WTC11 (cell line): Measurements from ENCODE around the gene GRID2. TPM values are rescaled to one million over a fixed set of nuclear protein-coding genes. Genes with fewer than 3 reads are reported as not detected.

Source experiments
- ATAC-seq: fragments of 200-7000 bp; cut with Tn5 transposase; 2 replicates; pipeline ENCODE4 v1.10.0; 2021; ENCODE audit warnings: mild to moderate bottlenecking, moderate library complexity
- CTCF ChIA-PET: fragments of 300-600 bp; sonication (Branson Sonifier 250); formaldehyde crosslinking; loops from one replicate; lab custom pipeline; 2021; ENCODE audit warnings: antibody characterized with exemption; lab: Charles Lee
- POLR2A ChIA-PET: fragments of 350-600 bp; sonication (Branson Sonifier 250); formaldehyde crosslinking; loops from one replicate; lab custom pipeline; 2021; ENCODE audit warnings: antibody characterized with exemption; lab: Charles Lee
- DNase-seq: peaks from one replicate; pipeline ENCODE4 v3.0.0; 2021; ENCODE audit warnings: low spot score
- H3K27ac Mint-ChIP-seq: 2 replicates; pipeline ENCODE4 v1.8.0; 2021; ENCODE audit warnings: mixed read lengths
- H3K27me3 Mint-ChIP-seq: 2 replicates; pipeline ENCODE4 v1.8.0; 2021; ENCODE audit warnings: low read depth, mild to moderate bottlenecking, moderate library complexity, mixed read lengths
- H3K36me3 Mint-ChIP-seq: 2 replicates; pipeline ENCODE4 v1.8.0; 2021; ENCODE audit warnings: mixed read lengths
- H3K4me1 Mint-ChIP-seq: 2 replicates; pipeline ENCODE4 v1.8.0; 2022; ENCODE audit warnings: mixed read lengths
- H3K4me3 Mint-ChIP-seq: 2 replicates; pipeline ENCODE4 v1.8.0; 2021; ENCODE audit warnings: mild to moderate bottlenecking, moderate library complexity, mixed read lengths
- H3K9me3 Mint-ChIP-seq: 2 replicates; pipeline ENCODE4 v1.8.0; 2021; ENCODE audit warnings: mixed read lengths
- ARID4B ChIP-seq: sonication (generic); formaldehyde crosslinking; IDR thresholded peaks from 2 replicates; pipeline ENCODE4 v1.8.0; 2023; ENCODE audit warnings: missing genetic modification reagents, mild to moderate bottlenecking, borderline replicate concordance
- ATF2 ChIP-seq: sonication (generic); formaldehyde crosslinking; IDR thresholded peaks from 2 replicates; pipeline ENCODE4 v1.8.1; 2022; ENCODE audit warnings: low read depth, missing genetic modification reagents, borderline replicate concordance
- CREB1 ChIP-seq: sonication (generic); formaldehyde crosslinking; IDR thresholded peaks from 2 replicates; pipeline ENCODE4 v1.8.0; 2023; ENCODE audit warnings: mild to moderate bottlenecking, missing genetic modification reagents
- EMX1 ChIP-seq: fragments of 250-450 bp; sonication (Bioruptor Pico); IDR thresholded peaks from 2 replicates; pipeline ENCODE4 v1.8.0; 2021; ENCODE audit warnings: mild to moderate bottlenecking
- GTF2I ChIP-seq: fragments of 250-450 bp; sonication (Bioruptor Pico); conservative IDR thresholded peaks from 2 replicates; pipeline ENCODE4 v1.4.0; 2021; ENCODE audit warnings: mild to moderate bottlenecking
- JAZF1 ChIP-seq: fragments of 250-450 bp; sonication (Bioruptor Pico); IDR thresholded peaks from 2 replicates; pipeline ENCODE4 v1.9.0; 2021; ENCODE audit warnings: moderate library complexity, mild to moderate bottlenecking, inconsistent platforms
- MXD4 ChIP-seq: fragments of 250-450 bp; sonication (Bioruptor Pico); IDR thresholded peaks from 2 replicates; pipeline ENCODE4 v1.8.0; 2021; ENCODE audit warnings: mild to moderate bottlenecking, moderate library complexity, borderline replicate concordance
- NFYB ChIP-seq: sonication (generic); formaldehyde crosslinking; conservative IDR thresholded peaks from 2 replicates; pipeline ENCODE4 v1.8.0; 2022; ENCODE audit warnings: low read depth, missing genetic modification reagents
- NR3C1 ChIP-seq: sonication (generic); formaldehyde crosslinking; conservative IDR thresholded peaks from 2 replicates; pipeline ENCODE4 v1.8.1; 2023; ENCODE audit warnings: low read depth, mild to moderate bottlenecking, missing genetic modification reagents
- OVOL2 ChIP-seq: fragments of 250-450 bp; sonication (Bioruptor Pico); IDR thresholded peaks from 2 replicates; pipeline ENCODE4 v1.9.0; 2021; ENCODE audit warnings: mild to moderate bottlenecking, borderline replicate concordance
- ZNF416 ChIP-seq: fragments of 250-450 bp; sonication (Bioruptor Pico); IDR thresholded peaks from 2 replicates; pipeline ENCODE4 v1.9.0; 2021; ENCODE audit warnings: mild to moderate bottlenecking, inconsistent platforms
- ZNF671 ChIP-seq: fragments of 250-450 bp; sonication (Bioruptor Pico); IDR thresholded peaks from 2 replicates; pipeline ENCODE4 v1.8.0; 2021; ENCODE audit warnings: mild to moderate bottlenecking
- total RNA-seq: library from RNA; stranded (reverse); gene quantifications from 3 replicates; pipeline ENCODE4 v1.2.3, GENCODE V29; 2021
- TF ChIP-seq, protein P1 (sequence below): sonication (generic); formaldehyde crosslinking; IDR thresholded peaks from 2 replicates; pipeline ENCODE4 v1.8.1; 2023; ENCODE audit warnings: mild to moderate bottlenecking, moderate library complexity, missing genetic modification reagents
- TF ChIP-seq, protein P2 (sequence below): sonication (generic); formaldehyde crosslinking; IDR thresholded peaks from 2 replicates; pipeline ENCODE4 v1.8.0; 2022; ENCODE audit warnings: mild to moderate bottlenecking, missing genetic modification reagents

The GRID2 gene
- total RNA-seq, 1 experiment from 2014 or later = 26.8 TPM

GRCh38 chr4:92483341-92483740 is 179.6 kb downstream of the GRID2 start:
- Mint-ChIP-seq H3K27me3 (no peaks in the 10 kb centered on the region), H3K36me3 (no peaks in the 10 kb centered on the region), H3K9me3 (no peaks in the 10 kb centered on the region), H3K4me3 (no peak overlapping the region), H3K4me1 (peaks cover 63% of the 10 kb centered on the region), H3K27ac (peak overlapping the region; percentile 59)
- CTCF ChIA-PET = interaction anchor here (1.0 kb wide), 1 partner anchor 14 kb away, joined by 3 read pairs; no protein-coding TSS in a partner anchor
- TF ChIP-seq CREB1 (CRISPR knock-in tag) (no peak), ARID4B (CRISPR knock-in tag) (no peak), EMX1 (no peak), MXD4 (CRISPR knock-in tag) (no peak)
- ATAC-seq (no peak), DNase-seq (no peak)
- POLR2A ChIA-PET = no interaction called here

DNA sequence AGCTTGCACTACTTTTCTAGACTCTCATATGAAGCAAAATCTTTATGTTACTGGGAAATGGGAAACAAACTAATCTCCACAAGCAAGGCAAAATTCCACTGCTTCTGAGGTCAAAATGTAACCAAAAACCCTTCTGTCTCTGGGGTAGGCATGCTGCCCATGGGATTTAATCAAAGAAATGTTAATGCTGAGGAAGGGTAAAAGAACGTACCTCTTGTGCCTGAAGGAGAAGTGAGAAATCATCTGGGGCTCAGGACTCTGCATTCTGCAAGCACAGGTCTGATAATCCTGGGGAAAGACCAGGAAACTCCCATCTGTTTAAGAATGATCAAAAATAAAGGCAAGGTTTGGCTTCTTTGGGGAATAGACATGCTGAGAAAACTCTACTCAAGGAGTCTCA is 184.7 kb downstream of the GRID2 start:
- H3K9me3 Mint-ChIP-seq = no peaks in the 10 kb centered on the region
- H3K4me3 Mint-ChIP-seq = no peak overlapping the region
- peak overlapping the region; percentile 88 for H3K27ac Mint-ChIP-seq
- POLR2A ChIA-PET = no interaction called here
- H3K4me1 Mint-ChIP-seq = peaks cover 65% of the 10 kb centered on the region
- CTCF ChIA-PET = no interaction called here
- no peak for TF ChIP-seq GTF2I
- TF ChIP-seq, protein P1, sequence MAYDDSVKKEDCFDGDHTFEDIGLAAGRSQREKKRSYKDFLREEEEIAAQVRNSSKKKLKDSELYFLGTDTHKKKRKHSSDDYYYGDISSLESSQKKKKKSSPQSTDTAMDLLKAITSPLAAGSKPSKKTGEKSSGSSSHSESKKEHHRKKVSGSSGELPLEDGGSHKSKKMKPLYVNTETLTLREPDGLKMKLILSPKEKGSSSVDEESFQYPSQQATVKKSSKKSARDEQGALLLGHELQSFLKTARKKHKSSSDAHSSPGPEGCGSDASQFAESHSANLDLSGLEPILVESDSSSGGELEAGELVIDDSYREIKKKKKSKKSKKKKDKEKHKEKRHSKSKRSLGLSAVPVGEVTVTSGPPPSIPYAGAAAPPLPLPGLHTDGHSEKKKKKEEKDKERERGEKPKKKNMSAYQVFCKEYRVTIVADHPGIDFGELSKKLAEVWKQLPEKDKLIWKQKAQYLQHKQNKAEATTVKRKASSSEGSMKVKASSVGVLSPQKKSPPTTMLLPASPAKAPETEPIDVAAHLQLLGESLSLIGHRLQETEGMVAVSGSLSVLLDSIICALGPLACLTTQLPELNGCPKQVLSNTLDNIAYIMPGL = no peak
- TF ChIP-seq ZNF416 (CRISPR knock-in tag) = no peak
- TF ChIP-seq ZNF671 = no peak
- no peak for TF ChIP-seq JAZF1 (CRISPR knock-in tag)
- no peaks in the 10 kb centered on the region for H3K27me3 Mint-ChIP-seq
- DNase-seq = no peak
- peak; percentile 63 for ATAC-seq
- H3K36me3 Mint-ChIP-seq = no peaks in the 10 kb centered on the region

DNA sequence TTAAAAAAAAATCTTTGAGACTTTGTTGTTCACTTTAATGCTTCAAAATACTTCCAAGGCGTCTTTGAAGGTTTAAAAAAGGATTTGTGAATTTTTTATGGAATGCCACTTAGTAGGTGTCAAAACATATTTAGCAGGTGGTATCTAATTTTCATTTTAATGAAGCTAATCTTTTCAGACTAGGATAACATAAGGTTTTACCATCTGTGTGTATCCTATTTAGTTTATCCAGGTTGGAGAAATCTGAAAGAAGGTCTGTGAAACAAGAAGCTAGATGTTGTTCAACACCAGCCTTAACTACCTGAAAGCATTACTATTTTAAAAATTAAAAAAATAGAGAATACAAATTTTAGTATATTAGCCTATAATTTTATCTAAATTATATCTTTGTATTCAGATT is 193.4 kb downstream of the GRID2 start:
- no peaks in the 10 kb centered on the region for H3K9me3 Mint-ChIP-seq
- no peaks in the 10 kb centered on the region for H3K36me3 Mint-ChIP-seq
- ChIA-PET POLR2A (interaction anchor here (1.4 kb wide), 1 partner anchor 10 kb away, joined by 3 read pairs; no protein-coding TSS in a partner anchor), CTCF (interaction anchor here (0.9 kb wide), 1 partner anchor 14 kb away, joined by 3 read pairs; no protein-coding TSS in a partner anchor)
- DNase-seq = no peak
- H3K27ac Mint-ChIP-seq = no peak overlapping the region
- H3K4me3 Mint-ChIP-seq = no peak overlapping the region
- no peak for TF ChIP-seq ATF2 (CRISPR knock-in tag)
- TF ChIP-seq NR3C1 = no peak
- no peak for TF ChIP-seq OVOL2
- TF ChIP-seq, protein P2, sequence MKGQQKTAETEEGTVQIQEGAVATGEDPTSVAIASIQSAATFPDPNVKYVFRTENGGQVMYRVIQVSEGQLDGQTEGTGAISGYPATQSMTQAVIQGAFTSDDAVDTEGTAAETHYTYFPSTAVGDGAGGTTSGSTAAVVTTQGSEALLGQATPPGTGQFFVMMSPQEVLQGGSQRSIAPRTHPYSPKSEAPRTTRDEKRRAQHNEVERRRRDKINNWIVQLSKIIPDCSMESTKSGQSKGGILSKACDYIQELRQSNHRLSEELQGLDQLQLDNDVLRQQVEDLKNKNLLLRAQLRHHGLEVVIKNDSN = no peak
- TF ChIP-seq, protein P1 = no peak
- no peak for TF ChIP-seq NFYB (CRISPR knock-in tag)
- no peaks in the 10 kb centered on the region for H3K27me3 Mint-ChIP-seq
- H3K4me1 Mint-ChIP-seq = peaks cover 57% of the 10 kb centered on the region
- no peak for ATAC-seq
